ENCODE data around the gene SP4.

The SP4 gene

GRCh38 chr7:21480693-21481403 lies 53.0 kb downstream of the SP4 start (continued):
- TF ChIP-seq ARNTL (CRISPR knock-in tag; IDR thresholded peaks at IDR 0.05; ENCODE audit: borderline replicate concordance, low read depth) (no peak), ZNF70 (CRISPR knock-in tag; IDR thresholded peaks at IDR 0.05) (no peak), OSR1 (CRISPR knock-in tag; IDR thresholded peaks at IDR 0.05) (no peak), BACH2 (CRISPR knock-in tag; IDR thresholded peaks at IDR 0.05; ENCODE audit: borderline replicate concordance) (no peak), ZFP3 (CRISPR knock-in tag; IDR thresholded peaks at IDR 0.05) (no peak), CSDC2 (CRISPR knock-in tag; IDR thresholded peaks at IDR 0.05) (no peak)

GRCh38 chr7:21486511-21486910 lies 58.6 kb downstream of the SP4 start:
- TF ChIP-seq ARNTL (CRISPR knock-in tag; IDR thresholded peaks at IDR 0.05; ENCODE audit: borderline replicate concordance, low read depth) (no peak), CSRNP3 (CRISPR knock-in tag; IDR thresholded peaks at IDR 0.05) (no peak), ISL1 (CRISPR knock-in tag; IDR thresholded peaks at IDR 0.05) (0 out of 2 replicates have a peak, but pooled peaks have one; percentile 21), BACH2 (CRISPR knock-in tag; IDR thresholded peaks at IDR 0.05; ENCODE audit: borderline replicate concordance) (no peak)
- no peak for ATAC-seq

- no peak for ATAC-seq
- no peak for TF ChIP-seq ZNF565 (CRISPR knock-in tag; conservative IDR thresholded peaks at IDR 0.05; ENCODE audit: low read depth)
- no peak for TF ChIP-seq ARNTL (CRISPR knock-in tag; IDR thresholded peaks at IDR 0.05; ENCODE audit: borderline replicate concordance, low read depth)
- no peak for TF ChIP-seq POU6F1 (CRISPR knock-in tag; IDR thresholded peaks at IDR 0.05; ENCODE audit: borderline replicate concordance, low read depth)
- no peak for TF ChIP-seq ZNF8 (CRISPR knock-in tag; IDR thresholded peaks at IDR 0.05)
- no peak for TF ChIP-seq GLIS3 (CRISPR knock-in tag; IDR thresholded peaks at IDR 0.05)
- TF ChIP-seq ZNF70 (CRISPR knock-in tag; IDR thresholded peaks at IDR 0.05) = no peak
- TF ChIP-seq PATZ1 (CRISPR knock-in tag; IDR thresholded peaks at IDR 0.05; ENCODE audit: borderline replicate concordance) = no peak
- TF ChIP-seq RARB (CRISPR knock-in tag; IDR thresholded peaks at IDR 0.05) = no peak
- TF ChIP-seq BACH2 (CRISPR knock-in tag; IDR thresholded peaks at IDR 0.05; ENCODE audit: borderline replicate concordance) = no peak
- TF ChIP-seq CREB5 (CRISPR knock-in tag; IDR thresholded peaks at IDR 0.05; ENCODE audit: low read depth) = no peak
- TF ChIP-seq ZFP3 (CRISPR knock-in tag; IDR thresholded peaks at IDR 0.05) = no peak
- no peak for TF ChIP-seq ISL1 (CRISPR knock-in tag; IDR thresholded peaks at IDR 0.05)
- TF ChIP-seq TCF4 (CRISPR knock-in tag; IDR thresholded peaks at IDR 0.05; ENCODE audit: borderline replicate concordance) = no peak
- TF ChIP-seq OSR1 (CRISPR knock-in tag; IDR thresholded peaks at IDR 0.05) = no peak
- TF ChIP-seq PPARA (CRISPR knock-in tag; IDR thresholded peaks at IDR 0.05; ENCODE audit: borderline replicate concordance) = no peak
- TF ChIP-seq CSRNP3 (CRISPR knock-in tag; IDR thresholded peaks at IDR 0.05) = no peak
- no peak for TF ChIP-seq CSDC2 (CRISPR knock-in tag; IDR thresholded peaks at IDR 0.05)
- no peak for TF ChIP-seq ESRRG (CRISPR knock-in tag; IDR thresholded peaks at IDR 0.05)
- TF ChIP-seq ZFP30 (CRISPR knock-in tag; IDR thresholded peaks at IDR 0.05) = no peak
Measured at GRCh38 chr7:21495731-21496130, 67.8 kb downstream of the SP4 start.

GRCh38 chr7:21497072-21497471 lies 69.2 kb downstream of the SP4 start:
- no peak for ATAC-seq
- no peak for TF ChIP-seq ZC3H10 (CRISPR knock-in tag; IDR thresholded peaks at IDR 0.05)
- TF ChIP-seq ZNF565 (CRISPR knock-in tag; conservative IDR thresholded peaks at IDR 0.05; ENCODE audit: low read depth) = no peak
- TF ChIP-seq OSR1 (CRISPR knock-in tag; IDR thresholded peaks at IDR 0.05) = no peak
- TF ChIP-seq CREB5 (CRISPR knock-in tag; IDR thresholded peaks at IDR 0.05; ENCODE audit: low read depth) = no peak
- TF ChIP-seq PATZ1 (CRISPR knock-in tag; IDR thresholded peaks at IDR 0.05; ENCODE audit: borderline replicate concordance) = no peak
- TF ChIP-seq ZNF70 (CRISPR knock-in tag; IDR thresholded peaks at IDR 0.05) = no peak
- no peak for TF ChIP-seq ESRRG (CRISPR knock-in tag; IDR thresholded peaks at IDR 0.05)
- no peak for TF ChIP-seq ZFP30 (CRISPR knock-in tag; IDR thresholded peaks at IDR 0.05)
- TF ChIP-seq ZNF8 (CRISPR knock-in tag; IDR thresholded peaks at IDR 0.05) = no peak

Measured in SK-N-SH treated with all-trans-retinoic acid at 6 μM for 48 hours (cell line).